Right atrium auricular region (tissue), 2 donors: ENCODE data around the gene TP53I11. TPM values are rescaled to one million over a fixed set of nuclear protein-coding genes. Genes with fewer than 3 reads are reported as not detected.

Source experiments
- DNase-seq: peaks from one replicate; pipeline ENCODE4 v3.0.0-alpha.2; 2019; ENCODE audit warnings: low spot score
- H3K27ac ChIP-seq, 2 donors: fragments of 200-600 bp; sonication (generic); 1 replicate in 1 of 2; 2 replicates in 1 of 2; pipeline ENCODE4 v1.5.1; 2016 to 2019
- H3K27me3 ChIP-seq, 2 donors: fragments of 200-600 bp; sonication (generic); one replicate each; pipeline versions ENCODE4 v1.5.1 to v1.6.0; 2017 to 2019
- H3K36me3 ChIP-seq: fragments of 200-600 bp; sonication (generic); one replicate; pipeline ENCODE4 v1.5.1; 2016
- H3K4me1 ChIP-seq, 2 donors: fragments of 200-600 bp; sonication (generic); one replicate each; pipeline versions ENCODE4 v1.5.1 to v1.6.0; 2017 to 2019
- H3K4me3 ChIP-seq, 2 donors: fragments of 200-600 bp; sonication (generic); 1 replicate in 1 of 2; 2 replicates in 1 of 2; pipeline ENCODE4 v1.5.1; 2017 to 2019; ENCODE audit warnings: mild to moderate bottlenecking in 1 of 2, moderate library complexity in 1 of 2
- H3K9me3 ChIP-seq, 2 donors: fragments of 200-600 bp; sonication (generic); one replicate each; pipeline ENCODE4 v1.5.1; 2019
- total RNA-seq, 2 donors: library from RNA; depleted of rRNA; stranded (reverse); fragments of >200 nt; gene quantifications; one replicate each; pipeline ENCODE4 v1.1.0, GENCODE V29; 2016
- TF ChIP-seq, protein P1 (sequence below), 2 donors: fragments of 200-600 bp; sonication (generic); IDR thresholded peaks; one replicate each; pipeline ENCODE4 v1.5.1; 2019; ENCODE audit warnings: antibody characterized with exemption in 2 of 2

Gene TP53I11
- total RNA-seq, 2 donors from 2014 or later = 46.7 to 89.0 TPM

DNA sequence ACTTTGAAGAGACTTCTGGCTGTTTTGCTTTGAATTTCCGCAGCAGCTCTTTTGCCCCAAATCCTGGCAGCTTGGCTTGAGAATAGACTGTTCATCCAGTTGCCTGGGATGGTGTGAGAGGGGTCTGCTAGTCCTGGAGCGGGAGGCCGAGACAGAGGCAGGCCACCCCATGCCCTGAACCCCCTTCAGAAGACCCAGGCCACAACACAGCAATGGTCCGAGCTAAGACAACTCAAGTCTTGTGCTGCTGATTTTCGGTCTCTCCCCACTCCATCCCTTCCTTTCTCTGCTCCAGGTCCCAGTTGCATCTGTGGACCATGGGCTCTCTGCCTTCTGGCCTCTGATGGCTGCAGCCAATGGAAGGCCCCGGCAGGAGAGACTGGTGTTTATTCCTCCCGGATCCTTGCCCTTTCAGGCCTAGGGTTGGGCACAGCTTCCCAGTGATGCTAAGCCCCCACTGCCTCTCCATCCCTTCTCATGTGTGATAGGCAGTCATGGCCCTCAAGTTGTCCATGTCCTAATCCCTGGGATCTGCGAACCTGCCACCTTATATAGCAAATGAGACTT lies 31.9 kb upstream of the TP53I11 start:
- TF ChIP-seq, protein P1, sequence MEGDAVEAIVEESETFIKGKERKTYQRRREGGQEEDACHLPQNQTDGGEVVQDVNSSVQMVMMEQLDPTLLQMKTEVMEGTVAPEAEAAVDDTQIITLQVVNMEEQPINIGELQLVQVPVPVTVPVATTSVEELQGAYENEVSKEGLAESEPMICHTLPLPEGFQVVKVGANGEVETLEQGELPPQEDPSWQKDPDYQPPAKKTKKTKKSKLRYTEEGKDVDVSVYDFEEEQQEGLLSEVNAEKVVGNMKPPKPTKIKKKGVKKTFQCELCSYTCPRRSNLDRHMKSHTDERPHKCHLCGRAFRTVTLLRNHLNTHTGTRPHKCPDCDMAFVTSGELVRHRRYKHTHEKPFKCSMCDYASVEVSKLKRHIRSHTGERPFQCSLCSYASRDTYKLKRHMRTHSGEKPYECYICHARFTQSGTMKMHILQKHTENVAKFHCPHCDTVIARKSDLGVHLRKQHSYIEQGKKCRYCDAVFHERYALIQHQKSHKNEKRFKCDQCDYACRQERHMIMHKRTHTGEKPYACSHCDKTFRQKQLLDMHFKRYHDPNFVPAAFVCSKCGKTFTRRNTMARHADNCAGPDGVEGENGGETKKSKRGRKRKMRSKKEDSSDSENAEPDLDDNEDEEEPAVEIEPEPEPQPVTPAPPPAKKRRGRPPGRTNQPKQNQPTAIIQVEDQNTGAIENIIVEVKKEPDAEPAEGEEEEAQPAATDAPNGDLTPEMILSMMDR (IDR thresholded peaks at IDR 0.05) = no peak
- no peak for DNase-seq
- no peak overlapping the region for H3K4me3 ChIP-seq

DNA sequence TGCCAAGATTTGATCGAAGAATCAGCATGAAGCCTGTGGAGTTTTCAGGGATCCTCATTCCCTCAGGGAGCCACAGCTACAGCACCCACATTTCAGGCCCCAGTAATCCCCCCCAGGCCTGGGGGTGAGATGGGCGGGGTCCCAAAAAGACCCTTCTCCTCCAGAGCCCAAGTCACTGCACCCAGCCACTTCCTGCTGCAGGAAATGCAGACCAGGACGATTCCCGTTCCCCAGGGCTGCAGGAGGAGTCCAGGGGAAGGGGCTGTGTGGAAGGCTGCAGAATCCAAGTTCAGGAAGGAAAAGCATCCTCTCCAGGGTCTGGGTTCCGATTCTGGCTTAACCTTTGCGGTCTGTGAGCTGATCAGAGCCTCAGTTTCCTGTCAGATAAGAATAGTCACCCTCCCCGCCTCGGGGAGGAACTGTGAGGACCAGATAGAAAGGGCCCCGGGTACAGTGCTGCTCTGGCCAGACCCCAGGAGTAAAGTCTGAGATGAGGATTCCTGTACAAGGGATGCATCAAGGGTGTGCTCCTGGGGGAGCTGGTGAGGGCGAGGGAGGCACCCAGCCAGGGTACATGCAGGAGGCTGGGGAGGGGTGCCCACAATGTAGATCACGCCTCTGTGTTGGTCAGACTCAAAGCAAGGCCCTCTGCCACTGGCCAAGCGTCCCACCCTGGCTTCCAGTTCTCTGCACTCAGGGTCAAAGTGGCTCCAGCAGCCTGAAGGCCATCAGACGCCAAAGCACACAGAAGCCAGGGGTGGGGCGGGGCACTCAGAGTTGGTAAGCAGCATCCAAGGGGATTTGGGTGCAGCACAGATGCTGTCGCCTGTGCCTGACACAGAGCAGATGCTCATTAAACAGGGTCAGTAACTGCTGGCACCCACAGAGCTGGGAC lies 30.1 kb upstream of the TP53I11 start:
- Histone ChIP-seq H3K4me3 (no peak overlapping the region), H3K4me1 (peaks cover 0 to 15% of the 10 kb centered on the region in 2 donors), H3K36me3 (no peaks in the 10 kb centered on the region), H3K27me3 (no peaks in the 10 kb centered on the region), H3K27ac (no peak overlapping the region), H3K9me3 (no peaks in the 10 kb centered on the region)
- TF ChIP-seq, protein P1 (IDR thresholded peaks at IDR 0.05) = no peak
- no peak for DNase-seq

More for the DNA sequence above, 31.9 kb upstream of the TP53I11 start:
- Histone ChIP-seq H3K9me3 (no peaks in the 10 kb centered on the region), H3K36me3 (no peaks in the 10 kb centered on the region), H3K27me3 (no peaks in the 10 kb centered on the region), H3K27ac (no peak overlapping the region), H3K4me1 (peaks cover 0 to 15% of the 10 kb centered on the region in 2 donors)

DNA sequence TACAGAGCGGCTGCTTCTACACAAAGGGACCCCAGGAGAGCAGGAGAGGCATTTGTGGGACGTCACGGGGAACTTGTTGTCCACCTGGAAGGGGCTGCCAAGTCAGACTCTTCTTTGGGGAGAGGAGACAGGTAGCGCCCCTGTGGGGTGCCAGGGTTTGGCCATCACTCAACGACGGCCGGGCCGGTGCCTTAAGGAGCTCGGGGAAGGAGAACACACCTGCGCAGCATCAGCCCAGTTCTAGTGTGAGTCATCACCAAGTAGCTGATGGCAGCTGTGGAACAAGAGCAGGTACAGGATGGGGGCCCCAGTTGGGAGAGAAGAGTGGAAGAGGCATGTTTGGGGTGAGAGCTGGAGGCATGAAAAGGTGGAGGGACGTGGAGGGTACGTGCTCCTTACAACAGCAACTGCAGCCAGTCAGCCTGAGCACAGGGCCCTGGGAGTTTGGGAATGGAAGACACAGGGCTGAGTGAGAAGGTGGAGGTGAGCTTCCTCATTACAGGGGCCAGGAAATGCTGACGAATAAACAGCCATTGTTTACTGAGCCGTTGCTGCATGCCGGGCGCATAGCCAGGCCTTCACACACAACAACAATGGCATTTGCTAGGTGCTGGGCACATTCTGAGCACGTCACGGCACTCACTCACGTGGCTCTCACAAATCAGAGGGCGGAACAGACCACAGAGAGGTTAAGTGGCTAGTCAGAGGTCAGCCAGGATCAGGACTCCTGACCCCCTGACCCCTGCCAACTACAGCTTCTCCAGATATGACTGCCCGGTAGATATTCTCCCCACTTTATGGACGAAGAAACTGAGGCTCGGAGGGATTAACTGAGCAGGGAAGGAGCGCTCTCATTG lies 29.1 kb upstream of the TP53I11 start:
- H3K4me3 ChIP-seq = no peak overlapping the region
- no peaks in the 10 kb centered on the region for H3K27me3 ChIP-seq
- no peaks in the 10 kb centered on the region for H3K36me3 ChIP-seq
- peaks cover 0 to 15% of the 10 kb centered on the region in 2 donors for H3K4me1 ChIP-seq
- H3K27ac ChIP-seq = no peak overlapping the region
- DNase-seq = no peak
- no peaks in the 10 kb centered on the region for H3K9me3 ChIP-seq
- TF ChIP-seq, protein P1 (IDR thresholded peaks at IDR 0.05) = no peak

DNA sequence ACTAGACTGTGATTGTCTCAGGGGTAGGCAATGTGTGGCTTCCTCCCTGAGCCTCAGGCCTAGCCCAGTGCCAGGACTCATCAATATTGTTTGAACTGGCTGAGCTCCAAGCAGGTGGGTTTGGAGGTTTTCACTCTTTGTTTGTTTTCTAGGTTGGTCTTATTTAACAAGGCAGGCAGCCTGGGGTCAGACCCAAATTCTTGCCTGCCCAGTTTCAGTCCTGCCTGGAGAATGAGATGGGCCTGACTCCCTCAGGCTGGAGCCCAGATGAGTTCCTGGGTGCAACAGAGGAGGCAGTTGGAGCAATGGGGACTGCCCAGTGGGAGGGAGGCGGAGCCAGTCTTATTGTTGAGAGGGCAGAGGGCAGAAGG lies 28.3 kb upstream of the TP53I11 start:
- Histone ChIP-seq H3K9me3 (no peaks in the 10 kb centered on the region), H3K27me3 (no peaks in the 10 kb centered on the region), H3K36me3 (no peaks in the 10 kb centered on the region), H3K4me3 (no peak overlapping the region), H3K4me1 (peaks cover 0 to 15% of the 10 kb centered on the region in 2 donors), H3K27ac (no peak overlapping the region)
- no peak for DNase-seq
- TF ChIP-seq, protein P1 (IDR thresholded peaks at IDR 0.05) = no peak

DNA sequence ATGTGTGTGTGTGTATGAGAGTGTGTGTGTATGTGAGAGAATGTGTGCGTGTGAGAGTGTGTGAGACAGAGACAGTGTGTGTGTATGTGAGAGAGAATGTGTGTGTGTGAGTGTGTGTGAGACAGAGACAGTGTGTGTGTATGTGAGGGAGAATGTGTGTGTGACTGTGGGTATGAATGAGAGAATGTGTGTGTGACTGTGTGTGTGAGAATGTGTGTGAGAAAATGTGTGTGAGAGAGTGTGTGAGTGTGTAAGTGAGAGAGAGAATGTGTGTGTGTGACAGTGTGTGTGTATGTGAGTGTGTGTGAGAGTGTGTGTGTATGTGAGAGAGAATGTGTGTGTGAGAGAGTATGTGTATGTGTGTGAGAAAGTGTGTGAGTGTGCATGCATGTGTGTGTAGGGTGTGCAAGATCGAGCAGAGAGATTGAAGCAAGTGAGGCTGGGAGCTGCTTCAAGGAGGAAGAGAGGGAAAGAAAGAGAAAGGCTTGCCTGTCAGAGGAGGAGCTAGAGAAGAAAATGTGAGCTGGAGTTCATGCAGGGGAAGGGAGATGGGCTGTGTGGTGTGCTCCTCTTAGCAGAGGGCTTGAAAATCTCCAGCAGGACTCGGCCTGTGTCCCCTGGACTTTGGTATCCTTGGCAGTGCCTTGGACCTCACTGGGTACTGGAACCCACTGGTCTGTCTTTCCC lies 27.7 kb upstream of the TP53I11 start:
- no peak for DNase-seq
- peaks cover 0 to 17% of the 10 kb centered on the region in 2 donors for H3K4me1 ChIP-seq
- no peaks in the 10 kb centered on the region for H3K9me3 ChIP-seq
- no peaks in the 10 kb centered on the region for H3K27me3 ChIP-seq
- TF ChIP-seq, protein P1 (IDR thresholded peaks at IDR 0.05) = no peak
- H3K36me3 ChIP-seq = no peaks in the 10 kb centered on the region
- no peak overlapping the region for H3K4me3 ChIP-seq
- H3K27ac ChIP-seq = no peak overlapping the region
